Heart left ventricle (tissue), 16 donors: ENCODE results near the gene EPS8. TPM values are rescaled to one million over a fixed set of nuclear protein-coding genes. Genes with fewer than 3 reads are reported as not detected.

ENCODE experiments used
- ATAC-seq, 4 donors: fragments of 200-7000 bp; cut with Tn5 transposase; one replicate each; pipeline ENCODE4 v1.9.1; 2020 to 2022; ENCODE audit warnings: moderate library complexity in 4 of 4, mild to moderate bottlenecking in 3 of 4, moderate number of reproducible peaks in 1 of 4
- DNase-seq, 5 donors: peaks; one replicate each; pipeline ENCODE4 v3.0.0-alpha.2; 2020
- H3K27ac ChIP-seq, 12 donors: fragments of 200-600 bp; sonication (generic) in 4 of 12; one replicate each; pipeline versions ENCODE4 v1.5.0 to v1.8.0; 2016 to 2022; ENCODE audit warnings: mild to moderate bottlenecking in 2 of 12
- H3K27me3 ChIP-seq, 9 donors: fragments of 200-600 bp; sonication (generic) in 2 of 9; one replicate each; pipeline versions ENCODE4 v1.5.1 to v1.8.0; 2016 to 2022; ENCODE audit warnings: mild to moderate bottlenecking in 3 of 9
- H3K36me3 ChIP-seq, 9 donors: fragments of 200-600 bp; sonication (generic) in 2 of 9; one replicate each; pipeline versions ENCODE4 v1.5.0 to v1.8.0; 2018 to 2022; ENCODE audit warnings: mild to moderate bottlenecking in 2 of 9
- H3K4me1 ChIP-seq, 12 donors: fragments of 200-600 bp; sonication (generic) in 4 of 12; one replicate each; pipeline versions ENCODE4 v1.5.0 to v1.8.0; 2016 to 2022; ENCODE audit warnings: mild to moderate bottlenecking in 3 of 12
- H3K4me3 ChIP-seq, 12 donors: fragments of 200-600 bp; sonication (generic) in 4 of 12; one replicate each; pipeline versions ENCODE4 v1.5.0 to v1.8.0; 2017 to 2022; ENCODE audit warnings: mild to moderate bottlenecking in 9 of 12, moderate library complexity in 4 of 12
- H3K9me3 ChIP-seq, 12 donors: fragments of 200-600 bp; sonication (generic) in 4 of 12; one replicate each; pipeline versions ENCODE4 v1.5.0 to v1.8.0; 2016 to 2022; ENCODE audit warnings: mild to moderate bottlenecking in 1 of 12
- CTCF ChIP-seq, 12 donors: fragments of 200-600 bp; sonication (generic) in 4 of 12; IDR thresholded peaks; one replicate each; pipeline versions ENCODE4 v1.5.0 to v1.8.0; 2018 to 2022; ENCODE audit warnings: antibody characterized with exemption in 12 of 12, mild to moderate bottlenecking in 5 of 12
- POLR2A ChIP-seq, 2 donors: fragments of 450-650 bp; IDR thresholded peaks; one replicate each; pipeline ENCODE4 v1.6.1; 2017; ENCODE audit warnings: antibody characterized with exemption in 2 of 2, mild to moderate bottlenecking in 2 of 2, moderate library complexity in 2 of 2
- WGBS, 4 donors: extraction: QIAGEN DNeasy Blood & Tissue Kit in 2 of 4; methylation state at CpG; one replicate each; pipeline versions ENCODE4 v1.1.5 to v1.1.7; 2013 to 2018; 5-methylcytosine and 5-hydroxymethylcytosine counted together
- intact Hi-C, 10 donors: fragments of 100-400 bp; cut with DNase I; formaldehyde crosslinking; loops; one replicate each; pipeline versions ENCODE4 v1.11.1 to v1.14.2; 2022
- polyA plus RNA-seq, 2 donors: library from polyadenylated mRNA; stranded (reverse); fragments of 200-250 nt; gene quantifications; one replicate each; pipeline ENCODE4 v1.2.3, GENCODE V29; 2013
- total RNA-seq, 9 donors: library from RNA; depleted of rRNA in 2 of 9; stranded (reverse); fragments of >200 nt in 2 of 9; fragmentation: NEBNext Ultra II Directional in 3 of 9; extraction: Animal tissue kit (Norgen Biotek cat#: 25700) in 3 of 9; gene quantifications; one replicate each; pipeline versions ENCODE4 v1.1.0 to v1.2.4, GENCODE V29; 2016 to 2023
- donor health status: ischemic (EF 13 %, LVEDD 7.1; RV severe dilation, severe dysfunction).
- donor health status: healthy with polysubstance abuse.
- donor health status: DM: no; HTN: yes; CAD: no.
- donor health status: DM: no; HTN: no; CAD: no.
- donor health status: ischemic (EF 25% LVEDD 6.9; RV normal size, moderate dysfunction).
- donor health status: ischemic (EF 25% LVEDD 5.7; RV mildly dilated, moderate dysfunction).
- donor health status: healthy.
- donor health status: DM: yes; HTN: yes; CAD: no.
- donor health status: ischemic (EF 35%, LVEDD 5.7; RV mildly dilated, moderate dysfunction).
- donor health status: nonischemic (EF 11% LVEDD 7.7; RV severe dilation, severe dysfunction).
- donor health status: DM: yes; HTN: yes; CAD: no.
- donor health status: PGD.
- donor health status: ischemic (EF 29% LVEDD 5.4; RV normal size, mild dysfunction).
- donor health status: nonischemic (EF 23%, LVEDD 6.1; RV moderate dilation, normal function).

EPS8 gene
- total and polyA plus RNA-seq, 11 donors, result 11.7 to 56.0 (median 20.9) TPM

- intact Hi-C loops, result loop anchor here in 1 of 10 donors (10.0 kb wide), 1 partner anchor 47 kb away; no protein-coding TSS in a partner anchor
- H3K27ac ChIP-seq, result no peak overlapping the region
- TF ChIP-seq POLR2A (IDR thresholded peaks at IDR 0.05) (no peak), CTCF (IDR thresholded peaks at IDR 0.05) (no peak)
- ATAC-seq, result no peak
- H3K4me1 ChIP-seq, result peaks cover 0 to 5% (median 0%) of the 10 kb centered on the region in 12 donors
- no peak overlapping the region for H3K4me3 ChIP-seq
- DNase-seq, result no peak
- no peaks in the 10 kb centered on the region for H3K27me3 ChIP-seq
- H3K9me3 ChIP-seq, result no peaks in the 10 kb centered on the region
- no peaks in the 10 kb centered on the region for H3K36me3 ChIP-seq
- WGBS, 4 donors, result 80 to 84% (median 82%) methylated on average over 3 of the region's 3 CpGs
These were observed 8.6 kb upstream of the EPS8 start for GRCh38 chr12:15797818-15798217.

GRCh38 chr12:15796493-15797141 lies 7.4 kb upstream of the EPS8 start:
- intact Hi-C loops, result loop anchor here in 1 of 10 donors (10.0 kb wide), 1 partner anchor 48 kb away; no protein-coding TSS in a partner anchor
- no peak overlapping the region for H3K27ac ChIP-seq
- TF ChIP-seq CTCF (IDR thresholded peaks at IDR 0.05) (no peak), POLR2A (IDR thresholded peaks at IDR 0.05) (no peak)
- 72 to 95% (median 85%) methylated on average over 4 of the region's 4 CpGs for WGBS, 4 donors
- H3K4me1 ChIP-seq, result peaks cover 0 to 5% (median 0%) of the 10 kb centered on the region in 12 donors
- no peak overlapping the region for H3K4me3 ChIP-seq
- H3K27me3 ChIP-seq, result no peaks in the 10 kb centered on the region
- no peaks in the 10 kb centered on the region for H3K9me3 ChIP-seq
- no peak for DNase-seq
- no peaks in the 10 kb centered on the region for H3K36me3 ChIP-seq
- no peak for ATAC-seq

DNA sequence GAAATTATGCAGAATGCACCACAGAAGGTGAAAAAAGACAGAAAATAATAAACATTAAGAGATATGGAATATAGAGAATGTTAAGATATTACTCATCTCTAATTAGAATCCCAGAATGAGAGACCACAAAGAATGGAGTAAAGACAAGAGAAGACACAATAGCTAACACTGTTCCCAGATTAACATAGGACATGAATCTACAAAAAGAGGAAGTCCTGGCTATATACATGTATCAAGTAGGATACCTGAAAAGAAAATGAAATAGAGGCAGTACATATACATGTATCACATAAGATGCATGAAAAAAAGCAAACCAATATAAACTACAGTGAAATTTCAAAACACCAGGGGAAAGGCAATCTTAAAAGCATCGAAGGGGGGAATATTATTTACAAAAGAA lies 5.6 kb upstream of the EPS8 start:
- WGBS, 4 donors, result 93 to 100% (median 94%) methylated on average over 1 of the region's 1 CpG
- intact Hi-C loops, result loop anchor here in 2 of 10 donors (5.0 to 10.0 kb wide), 2 partner anchors 50 to 62 kb away; no protein-coding TSS in a partner anchor
- H3K27ac ChIP-seq, result no peak overlapping the region
- H3K27me3 ChIP-seq, result no peaks in the 10 kb centered on the region
- H3K4me1 ChIP-seq, result peaks cover 0 to 6% (median 0%) of the 10 kb centered on the region in 12 donors
- H3K9me3 ChIP-seq, result no peaks in the 10 kb centered on the region
- TF ChIP-seq POLR2A (IDR thresholded peaks at IDR 0.05), result no peak
- TF ChIP-seq CTCF (IDR thresholded peaks at IDR 0.05), result no peak
- ATAC-seq (no peak), DNase-seq (no peak)
- H3K36me3 ChIP-seq, result no peaks in the 10 kb centered on the region
- no peak overlapping the region for H3K4me3 ChIP-seq

DNA sequence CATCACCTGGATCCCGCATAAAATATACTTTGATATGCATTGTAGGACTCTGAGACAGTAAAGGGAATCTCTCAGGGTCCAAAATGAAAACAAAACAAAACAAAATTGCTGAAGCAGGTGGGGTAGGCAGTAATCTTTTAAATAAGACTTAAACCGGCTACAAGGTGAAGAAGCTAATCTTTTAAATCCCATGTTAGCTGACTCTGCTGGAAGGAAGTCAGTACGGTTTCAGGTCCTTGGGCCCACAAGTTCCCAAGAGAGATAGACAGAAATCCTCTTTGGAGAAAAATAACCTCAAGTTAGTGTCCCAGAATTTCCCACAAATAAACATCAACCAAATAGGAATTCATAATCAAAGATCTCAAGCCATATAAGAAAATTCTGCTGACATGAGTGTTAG lies 5.0 kb upstream of the EPS8 start:
- no peak for TF ChIP-seq POLR2A (IDR thresholded peaks at IDR 0.05)
- no peak for TF ChIP-seq CTCF (IDR thresholded peaks at IDR 0.05)
- DNase-seq (no peak), ATAC-seq (no peak)
- intact Hi-C loops, result loop anchor here in 2 of 10 donors (5.0 to 10.0 kb wide), 2 partner anchors 51 to 63 kb away; no protein-coding TSS in a partner anchor
- Histone ChIP-seq H3K4me1 (peaks cover 0 to 8% (median 0%) of the 10 kb centered on the region in 12 donors), H3K9me3 (no peaks in the 10 kb centered on the region), H3K27ac (no peak overlapping the region), H3K4me3 (no peak overlapping the region), H3K36me3 (no peaks in the 10 kb centered on the region), H3K27me3 (no peaks in the 10 kb centered on the region)
- 80 to 86% (median 84%) methylated on average over 3 of the region's 3 CpGs for WGBS, 4 donors
